Retinal pigment epithelial cell (primary cell): ENCODE measurements around the gene RPS6KB2.
A peak's percentile ranks its signal among the peaks of the same experiment; 100 is the strongest.
"Not testable (repeated sequence)": the region's sequence is repeated elsewhere in the genome, so short reads cannot be mapped to it uniquely, and the experiment has no call there.

Experiments
- DNase-seq: peaks from one replicate; pipeline ENCODE4 v3.0.0-alpha.2; 2010; ENCODE audit warnings: low read depth
- H3K4me3 ChIP-seq: 2 replicates; pipeline ENCODE4 v1.5.1; 2011; ENCODE audit warnings: mild to moderate bottlenecking, low read length, control low read depth, moderate library complexity
- CTCF ChIP-seq: conservative IDR thresholded peaks from 2 replicates; pipeline ENCODE4 v1.5.1; 2011; ENCODE audit warnings: low read depth, low read length, control low read depth, inconsistent platforms

The RPS6KB2 gene

GRCh38 chr11:67423891-67424613 lies 4.2 kb upstream of the RPS6KB2 start:
- DNase-seq, result no peak
- H3K4me3 ChIP-seq, result no peak overlapping the region
- no peak for TF ChIP-seq CTCF

- DNase-seq, result not testable (repeated sequence)
- peak overlapping the region; percentile 63 for H3K4me3 ChIP-seq
Measured at GRCh38 chr11:67427364-67427859, 882 bp upstream of the RPS6KB2 start.

- H3K4me3 ChIP-seq, result peak overlapping the region; percentile 63
- no peak for DNase-seq
- no peak for TF ChIP-seq CTCF
Measured at GRCh38 chr11:67429038-67429668, 859 bp downstream of the RPS6KB2 start.

- no peak for TF ChIP-seq CTCF
- H3K4me3 ChIP-seq, result no peak overlapping the region
- DNase-seq, result no peak
Measured at GRCh38 chr11:67429722-67430121, 1.4 kb downstream of the RPS6KB2 start.

- H3K4me3 ChIP-seq, result no peak overlapping the region
- no peak for TF ChIP-seq CTCF
- no peak for DNase-seq
Measured at GRCh38 chr11:67431346-67432249, 3.3 kb downstream of the RPS6KB2 start.

- no peak overlapping the region for H3K4me3 ChIP-seq
- DNase-seq, result no peak
- no peak for TF ChIP-seq CTCF
Measured at GRCh38 chr11:67432655-67433349, 4.5 kb downstream of the RPS6KB2 start.
